Mesendoderm (in vitro differentiated cells): ENCODE measurements around the gene ANKLE1.

ENCODE experiments used
- DNase-seq: peaks from one replicate; pipeline ENCODE4 v3.0.0; 2013
- H2AK5ac ChIP-seq: 2 replicates; pipeline ENCODE4 v1.6.1; 2013; ENCODE audit warnings: low read length, inconsistent platforms
- H2BK120ac ChIP-seq: 2 replicates; pipeline ENCODE4 v1.6.1; 2013; ENCODE audit warnings: low read depth, mild to moderate bottlenecking, low read length, moderate library complexity, mixed read lengths
- H2BK15ac ChIP-seq: replicated peaks from 2 replicates; pipeline ENCODE4 v1.6.1; 2013; ENCODE audit warnings: low read depth, mild to moderate bottlenecking, moderate library complexity
- H2BK5ac ChIP-seq: 2 replicates; pipeline ENCODE4 v1.6.1; 2013; ENCODE audit warnings: low read length, inconsistent platforms
- H3K18ac ChIP-seq: 2 replicates; pipeline ENCODE4 v1.6.1; 2013; ENCODE audit warnings: mild to moderate bottlenecking, low read length, mixed read lengths
- H3K23ac ChIP-seq: one replicate; pipeline ENCODE4 v1.6.1; 2013; ENCODE audit warnings: low read length
- H3K27ac ChIP-seq: 2 replicates; pipeline ENCODE4 v1.5.1; 2013; ENCODE audit warnings: low read depth, mild to moderate bottlenecking, inconsistent platforms, low read length, moderate library complexity
- H3K27me3 ChIP-seq: 2 replicates; pipeline ENCODE4 v1.6.1; 2013; ENCODE audit warnings: low read length, control low read depth, mild to moderate bottlenecking, inconsistent platforms; ENCODE audit not compliant: insufficient read depth, poor library complexity
- H3K36me3 ChIP-seq: 2 replicates; pipeline ENCODE4 v1.6.1; 2013; ENCODE audit warnings: low read length, inconsistent platforms; ENCODE audit not compliant: control insufficient read depth, insufficient read depth
- H3K4ac ChIP-seq: one replicate; pipeline ENCODE4 v1.6.1; 2013; ENCODE audit warnings: low read depth, mild to moderate bottlenecking, low read length, moderate library complexity
- H3K4me1 ChIP-seq: 2 replicates; pipeline ENCODE4 v1.6.1; 2013; ENCODE audit warnings: low read depth, low read length, inconsistent platforms; ENCODE audit not compliant: control insufficient read depth
- H3K4me2 ChIP-seq: 2 replicates; pipeline ENCODE4 v1.6.1; 2013; ENCODE audit warnings: low read length
- H3K4me3 ChIP-seq: 2 replicates; pipeline ENCODE4 v1.5.1; 2013; ENCODE audit warnings: mild to moderate bottlenecking, low read length
- H3K56ac ChIP-seq: one replicate; pipeline ENCODE4 v1.6.1; 2013; ENCODE audit warnings: low read length
- H3K79me1 ChIP-seq: 2 replicates; pipeline ENCODE4 v1.6.1; 2013; ENCODE audit warnings: low read length, inconsistent platforms
- H3K79me2 ChIP-seq: 2 replicates; pipeline ENCODE4 v1.6.1; 2013; ENCODE audit warnings: mild to moderate bottlenecking, low read length; ENCODE audit not compliant: control insufficient read depth, insufficient read depth
- H3K9ac ChIP-seq: 2 replicates; pipeline ENCODE4 v1.6.1; 2013; ENCODE audit warnings: low read length, inconsistent platforms
- H4K5ac ChIP-seq: one replicate; pipeline ENCODE4 v1.6.1; 2013; ENCODE audit warnings: low read length
- H4K8ac ChIP-seq: one replicate; pipeline ENCODE4 v1.6.1; 2013; ENCODE audit warnings: low read depth, mild to moderate bottlenecking, control low read depth, low read length, moderate library complexity
- WGBS: extraction: QIAGEN DNeasy Blood & Tissue Kit; methylation state at CpG from one replicate; pipeline ENCODE4 v1.1.7; 2013; ENCODE audit warnings: low lambda C conversion rate, missing lambda C conversion rate; ENCODE audit not compliant: insufficient coverage; ENCODE audit errors: extremely low coverage; 5-methylcytosine and 5-hydroxymethylcytosine counted together

ANKLE1 gene

DNA sequence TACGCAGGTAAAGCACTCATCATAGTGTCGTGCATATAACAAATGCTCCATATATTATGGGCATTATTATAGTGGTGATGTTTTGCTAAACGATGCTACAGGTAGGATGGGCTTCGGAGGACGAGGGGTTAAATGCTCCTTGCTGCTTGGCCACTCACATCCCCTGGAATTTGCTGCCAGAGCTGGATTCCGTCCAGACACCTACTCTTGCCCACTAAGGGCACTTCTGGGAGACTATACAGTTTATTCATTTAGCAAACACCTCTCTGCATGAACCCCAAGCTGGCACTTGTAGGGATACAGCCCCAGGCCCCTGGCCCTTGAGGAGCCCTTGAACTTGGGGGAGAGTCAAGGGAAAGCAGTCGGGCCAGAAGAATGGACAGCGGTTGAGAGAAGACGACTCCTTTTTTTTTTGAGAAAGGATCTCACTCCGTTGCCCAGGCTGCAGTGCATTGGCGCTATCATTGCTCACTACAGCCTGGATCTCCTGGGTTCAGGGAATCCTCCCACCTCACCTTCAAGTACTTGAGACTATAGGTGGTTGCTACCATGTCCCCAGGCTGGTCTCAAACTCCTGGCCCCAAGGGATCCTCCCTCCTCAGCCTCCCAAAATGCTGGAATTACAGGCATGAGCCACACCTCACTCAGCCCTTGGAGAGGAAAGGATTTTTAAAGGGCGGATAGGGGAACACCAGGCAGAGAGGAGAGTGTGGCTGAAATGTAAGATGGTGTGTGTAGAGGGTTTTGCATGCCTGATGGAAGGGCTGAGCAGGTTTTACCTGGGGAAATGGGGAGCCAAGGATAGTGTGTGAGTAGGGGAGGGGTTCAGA lies 22.9 kb downstream of the ANKLE1 start:
- Histone ChIP-seq H3K9ac (peak overlapping the region; percentile 5), H3K56ac (no peak overlapping the region), H2BK5ac (no peak overlapping the region), H4K8ac (no peak overlapping the region), H3K36me3 (no peaks in the 10 kb centered on the region), H3K4ac (no peak overlapping the region), H3K27ac (no peak overlapping the region), H3K4me1 (peaks cover 4% of the 10 kb centered on the region), H3K79me2 (no peaks in the 10 kb centered on the region), H3K23ac (no peak overlapping the region), H2AK5ac (peak overlapping the region; percentile 40), H3K18ac (no peak overlapping the region), H3K4me2 (no peak overlapping the region), H3K4me3 (no peak overlapping the region), H2BK120ac (no peak overlapping the region), H2BK15ac (no peak overlapping the region), H3K79me1 (no peaks in the 10 kb centered on the region), H4K5ac (no peak overlapping the region), H3K27me3 (no peaks in the 10 kb centered on the region)
- no CpG with 5 or more reads among the region's 12 CpGs for WGBS
- DNase-seq, result no peak

DNA sequence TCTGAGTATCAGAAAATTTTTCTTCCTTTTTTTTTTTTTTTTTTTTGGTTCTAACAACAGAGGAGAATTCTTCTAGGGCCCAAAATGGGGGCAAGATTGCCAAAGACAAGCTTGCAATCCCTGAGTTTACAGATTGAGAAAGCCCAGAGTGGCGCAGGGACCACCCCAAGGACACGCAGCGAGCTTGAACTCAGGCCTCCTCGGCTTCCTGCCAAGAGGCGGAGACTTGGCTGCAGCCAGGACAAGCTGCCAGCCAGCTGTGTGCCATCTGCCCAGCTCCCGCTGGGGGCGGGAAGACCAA lies 23.5 kb downstream of the ANKLE1 start:
- no peak for DNase-seq
- Histone ChIP-seq H3K9ac (peak overlapping the region; percentile 55), H3K18ac (no peak overlapping the region), H3K56ac (peak overlapping the region; percentile 68), H3K79me2 (peaks cover 4% of the 10 kb centered on the region), H2BK15ac (no peak overlapping the region), H3K4me2 (peak overlapping the region; percentile 16), H3K27me3 (no peaks in the 10 kb centered on the region), H3K4me1 (peaks cover 4% of the 10 kb centered on the region), H2BK5ac (no peak overlapping the region), H3K27ac (no peak overlapping the region), H3K4ac (no peak overlapping the region), H4K8ac (no peak overlapping the region), H4K5ac (no peak overlapping the region), H2AK5ac (no peak overlapping the region), H3K4me3 (no peak overlapping the region), H3K36me3 (no peaks in the 10 kb centered on the region), H2BK120ac (no peak overlapping the region), H3K23ac (no peak overlapping the region), H3K79me1 (peaks cover 2% of the 10 kb centered on the region)
- no CpG with 5 or more reads among the region's 7 CpGs for WGBS

DNA sequence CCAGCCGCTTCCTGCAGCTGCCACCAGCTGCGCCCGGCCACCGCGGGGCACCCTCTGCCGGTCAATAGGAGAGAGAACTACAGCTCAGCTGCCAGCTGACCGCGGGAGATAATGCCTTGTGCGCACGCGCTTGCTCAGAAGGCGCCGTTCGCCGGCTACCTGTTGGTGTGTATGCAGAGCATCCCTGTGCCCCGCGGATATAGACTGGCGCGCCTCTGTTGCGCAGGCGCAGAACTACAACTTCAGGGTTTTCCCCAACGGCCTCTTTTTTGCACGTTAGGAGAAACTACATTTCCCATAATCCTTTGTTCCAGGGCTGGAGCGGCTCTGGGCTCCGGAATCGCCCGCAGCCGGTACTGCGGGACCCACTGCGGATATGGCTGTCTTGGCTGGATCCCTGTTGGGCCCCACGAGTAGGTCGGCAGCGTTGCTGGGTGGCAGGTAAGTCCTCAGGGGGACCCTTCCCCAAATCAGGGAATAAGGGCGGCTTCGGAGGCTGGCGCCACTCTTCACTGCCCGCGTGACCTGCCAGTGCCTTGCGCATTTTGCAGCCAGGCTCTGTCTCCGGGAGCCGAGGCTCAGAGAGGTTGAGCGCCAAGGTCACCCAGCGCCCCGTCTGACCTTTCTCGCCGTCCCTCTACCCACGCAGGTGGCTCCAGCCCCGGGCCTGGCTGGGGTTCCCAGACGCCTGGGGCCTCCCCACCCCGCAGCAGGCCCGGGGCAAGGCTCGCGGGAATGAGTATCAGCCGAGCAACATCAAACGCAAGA lies 24.0 kb downstream of the ANKLE1 start, which contains the start of gene MRPL34:
Gene MRPL34, plus strand, starts transcription at position 356 of the 768 bp plus-strand sequence. Its CDS starts 21 bp downstream, at position 377.
- Histone ChIP-seq H3K56ac (peak within 1 kb of the TSS; percentile 95), H3K79me1 (peaks cover 8% of the 10 kb centered on the region), H2BK120ac (no peak within 1 kb of the TSS), H3K4ac (peak within 1 kb of the TSS; percentile 64), H3K79me2 (peaks cover 9% of the 10 kb centered on the region), H2BK5ac (no peak within 1 kb of the TSS), H4K5ac (no peak within 1 kb of the TSS), H3K36me3 (no peaks in the 10 kb centered on the region), H3K27me3 (no peaks in the 10 kb centered on the region), H3K18ac (peak within 1 kb of the TSS; percentile 70), H4K8ac (no peak within 1 kb of the TSS), H3K4me2 (peak within 1 kb of the TSS; percentile 58), H3K27ac (peak within 1 kb of the TSS; percentile 76), H3K23ac (no peak within 1 kb of the TSS), H2BK15ac (no peak within 1 kb of the TSS), H3K9ac (peak within 1 kb of the TSS; percentile 90), H3K4me3 (peak within 1 kb of the TSS; percentile 59), H3K4me1 (peaks cover 6% of the 10 kb centered on the region), H2AK5ac (peak within 1 kb of the TSS; percentile 40)
- DNase-seq, result peak; percentile 100
- no CpG with 5 or more reads among the region's 55 CpGs for WGBS

DNA sequence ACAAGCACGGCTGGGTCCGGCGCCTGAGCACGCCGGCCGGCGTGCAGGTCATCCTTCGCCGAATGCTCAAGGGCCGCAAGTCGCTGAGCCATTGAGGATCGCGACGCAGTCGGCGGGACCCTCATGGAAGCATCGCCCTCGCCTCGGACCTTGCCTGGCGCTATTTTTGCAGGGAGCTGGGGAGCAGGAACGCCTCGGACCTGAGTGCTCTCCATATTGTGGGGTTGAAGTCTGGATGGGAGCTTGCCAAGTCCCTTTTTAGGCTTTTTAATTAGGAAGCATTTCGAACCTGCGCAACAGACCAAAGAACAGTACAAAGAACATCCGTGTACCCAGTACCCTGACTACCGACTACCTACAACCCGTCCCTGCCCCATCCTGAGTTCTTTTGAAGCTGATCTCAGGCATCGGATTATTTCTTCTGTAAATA lies 24.6 kb downstream of the ANKLE1 start:
- Histone ChIP-seq H3K36me3 (no peaks in the 10 kb centered on the region), H2BK15ac (no peak overlapping the region), H3K4ac (peak overlapping the region; percentile 64), H4K5ac (no peak overlapping the region), H3K18ac (peak overlapping the region; percentile 70), H3K27ac (peak overlapping the region; percentile 76), H2BK120ac (no peak overlapping the region), H2AK5ac (no peak overlapping the region), H3K4me1 (peaks cover 6% of the 10 kb centered on the region), H3K27me3 (no peaks in the 10 kb centered on the region), H3K79me2 (peaks cover 12% of the 10 kb centered on the region), H3K23ac (no peak overlapping the region), H3K4me2 (peak overlapping the region; percentile 58), H3K79me1 (peaks cover 8% of the 10 kb centered on the region), H3K56ac (peak overlapping the region; percentile 95), H4K8ac (no peak overlapping the region), H3K9ac (peak overlapping the region; percentile 90), H3K4me3 (peak overlapping the region; percentile 59), H2BK5ac (no peak overlapping the region)
- DNase-seq, result no peak
- WGBS, result no CpG with 5 or more reads among the region's 28 CpGs

DNA sequence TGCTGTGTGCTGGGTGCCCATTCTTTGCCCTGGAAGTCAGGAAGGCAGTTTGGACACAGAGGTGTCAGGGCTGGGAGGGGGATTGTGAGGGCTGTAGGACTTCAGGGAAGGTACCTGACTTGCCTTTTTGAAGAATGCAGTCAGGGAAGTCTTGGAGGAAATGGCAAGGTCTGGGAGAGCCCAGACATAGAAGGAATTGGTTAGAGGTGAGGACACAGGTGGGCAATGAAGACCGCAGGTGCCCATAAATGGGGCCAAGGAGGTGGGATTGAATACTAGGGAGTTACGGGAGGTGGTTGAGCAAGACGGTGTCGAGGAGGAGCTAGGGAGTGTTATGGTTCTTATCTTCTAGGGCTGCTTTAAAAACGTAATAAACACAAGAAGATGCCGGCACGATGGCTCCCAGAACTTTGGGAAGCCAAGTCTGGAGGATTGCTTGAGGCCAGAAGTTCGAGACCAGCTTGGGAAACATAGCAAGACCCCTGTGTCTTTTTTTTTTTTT lies 26.2 kb downstream of the ANKLE1 start:
- peaks cover 22% of the 10 kb centered on the region for H3K79me2 ChIP-seq
- no peak overlapping the region for H2AK5ac ChIP-seq
- WGBS, result no CpG with 5 or more reads among the region's 8 CpGs
- H2BK5ac ChIP-seq, result no peak overlapping the region
- no peak overlapping the region for H2BK15ac ChIP-seq
- H3K4me1 ChIP-seq, result peaks cover 6% of the 10 kb centered on the region
- no peak overlapping the region for H3K56ac ChIP-seq
- no peak overlapping the region for H4K8ac ChIP-seq
- H3K4ac ChIP-seq, result no peak overlapping the region
- no peak overlapping the region for H3K4me3 ChIP-seq
- no peak overlapping the region for H4K5ac ChIP-seq
- no peak overlapping the region for H3K27ac ChIP-seq
- H3K23ac ChIP-seq, result no peak overlapping the region
- H3K27me3 ChIP-seq, result no peaks in the 10 kb centered on the region
- H3K9ac ChIP-seq, result no peak overlapping the region
- DNase-seq, result no peak
- no peak overlapping the region for H2BK120ac ChIP-seq
- peaks cover 17% of the 10 kb centered on the region for H3K79me1 ChIP-seq
- no peak overlapping the region for H3K4me2 ChIP-seq
- H3K36me3 ChIP-seq, result no peaks in the 10 kb centered on the region
- no peak overlapping the region for H3K18ac ChIP-seq
